Epithelial cell of proximal tubule (primary cell): Measurements from ENCODE around the gene SPDEF. TPM values are rescaled to one million over a fixed set of nuclear protein-coding genes. Genes with fewer than 3 reads are reported as not detected.

Source experiments
- DNase-seq: peaks from one replicate; pipeline ENCODE4 v3.0.0-alpha.2; 2011; ENCODE audit warnings: low read depth
- H3K4me3 ChIP-seq: 2 replicates; pipeline ENCODE4 v1.5.1; 2011; ENCODE audit warnings: low read depth, mild to moderate bottlenecking, low read length
- total RNA-seq: library from RNA; depleted of rRNA; stranded (reverse); fragments of >200 nt; gene quantifications from 2 replicates; pipeline ENCODE4 v1.2.3, GENCODE V29; 2015
- TF ChIP-seq, protein P1 (sequence below): conservative IDR thresholded peaks from 2 replicates; pipeline ENCODE4 v1.5.1; 2012; ENCODE audit warnings: low read depth, mild to moderate bottlenecking, low read length

SPDEF gene
- total RNA-seq, 1 donor from 2014 or later: not detected

DNA sequence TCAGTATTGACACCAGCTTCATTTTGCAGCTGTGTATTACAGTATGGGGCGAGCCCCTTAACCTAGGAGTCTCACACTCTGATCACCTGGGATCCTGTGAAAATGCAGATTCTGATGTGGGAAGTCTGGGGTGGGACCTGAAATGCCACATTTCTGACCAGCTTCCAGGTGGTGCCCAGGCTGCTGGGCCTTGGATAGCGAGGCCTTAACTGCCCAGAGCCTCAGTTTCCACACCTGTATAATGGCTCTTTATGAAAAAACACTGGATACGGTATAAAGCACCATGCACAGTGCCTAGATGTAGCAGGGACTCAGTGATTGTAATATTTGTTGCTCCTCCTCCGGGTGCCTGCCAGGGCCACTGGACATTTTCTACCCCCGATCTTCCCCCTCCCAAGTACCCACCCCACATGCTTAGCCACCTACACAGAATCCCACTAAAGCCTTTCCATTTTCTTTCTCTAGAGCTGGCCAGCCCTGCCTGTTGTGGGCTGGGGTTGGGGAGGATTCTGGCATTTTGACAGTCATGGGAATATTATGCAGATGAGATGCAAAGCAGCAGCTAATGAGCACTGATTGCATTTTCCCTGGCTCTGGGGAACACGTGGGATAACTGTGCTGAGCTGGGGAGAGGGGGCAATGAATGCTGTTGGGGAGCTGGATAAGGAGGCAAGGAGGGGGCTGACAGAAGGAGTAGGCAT lies 44.8 kb downstream of the SPDEF start:
- no peak overlapping the region for H3K4me3 ChIP-seq
- DNase-seq: no peak
- TF ChIP-seq, protein P1, sequence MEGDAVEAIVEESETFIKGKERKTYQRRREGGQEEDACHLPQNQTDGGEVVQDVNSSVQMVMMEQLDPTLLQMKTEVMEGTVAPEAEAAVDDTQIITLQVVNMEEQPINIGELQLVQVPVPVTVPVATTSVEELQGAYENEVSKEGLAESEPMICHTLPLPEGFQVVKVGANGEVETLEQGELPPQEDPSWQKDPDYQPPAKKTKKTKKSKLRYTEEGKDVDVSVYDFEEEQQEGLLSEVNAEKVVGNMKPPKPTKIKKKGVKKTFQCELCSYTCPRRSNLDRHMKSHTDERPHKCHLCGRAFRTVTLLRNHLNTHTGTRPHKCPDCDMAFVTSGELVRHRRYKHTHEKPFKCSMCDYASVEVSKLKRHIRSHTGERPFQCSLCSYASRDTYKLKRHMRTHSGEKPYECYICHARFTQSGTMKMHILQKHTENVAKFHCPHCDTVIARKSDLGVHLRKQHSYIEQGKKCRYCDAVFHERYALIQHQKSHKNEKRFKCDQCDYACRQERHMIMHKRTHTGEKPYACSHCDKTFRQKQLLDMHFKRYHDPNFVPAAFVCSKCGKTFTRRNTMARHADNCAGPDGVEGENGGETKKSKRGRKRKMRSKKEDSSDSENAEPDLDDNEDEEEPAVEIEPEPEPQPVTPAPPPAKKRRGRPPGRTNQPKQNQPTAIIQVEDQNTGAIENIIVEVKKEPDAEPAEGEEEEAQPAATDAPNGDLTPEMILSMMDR: no peak

GRCh38 chr6:34510299-34510698 lies 45.8 kb downstream of the SPDEF start:
- TF ChIP-seq, protein P1: no peak
- H3K4me3 ChIP-seq: no peak overlapping the region
- no peak for DNase-seq

- TF ChIP-seq, protein P1: no peak
- no peak overlapping the region for H3K4me3 ChIP-seq
- no peak for DNase-seq
These were observed 46.3 kb downstream of the SPDEF start for GRCh38 chr6:34509782-34510181.

- H3K4me3 ChIP-seq: no peak overlapping the region
- TF ChIP-seq, protein P1: no peak
- DNase-seq: no peak
These were observed 47.7 kb downstream of the SPDEF start for GRCh38 chr6:34508425-34508824.

GRCh38 chr6:34506718-34507117 lies 49.4 kb downstream of the SPDEF start:
- TF ChIP-seq, protein P1: no peak
- H3K4me3 ChIP-seq: no peak overlapping the region
- DNase-seq: no peak

DNA sequence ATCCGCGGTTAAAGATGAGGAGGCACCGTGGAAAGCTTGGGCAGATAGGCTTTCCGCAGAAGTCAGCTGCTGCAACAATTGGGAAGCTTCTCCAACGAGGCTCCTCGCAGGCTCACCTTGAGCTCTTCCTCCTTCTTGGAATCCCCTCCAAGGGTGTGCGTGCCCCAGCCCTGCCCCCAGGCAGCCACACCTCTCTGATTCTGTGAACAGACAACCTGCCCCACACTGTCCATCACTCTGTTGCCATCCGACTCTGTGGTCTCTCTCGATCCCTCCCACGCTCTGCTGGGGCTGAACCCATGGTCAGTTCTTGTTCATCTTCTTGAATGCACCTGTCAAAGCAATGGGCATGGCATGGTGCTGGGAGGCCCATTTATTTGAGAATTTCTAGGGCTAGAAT lies 58.7 kb downstream of the SPDEF start:
- DNase-seq: no peak
- TF ChIP-seq, protein P1: no peak
- H3K4me3 ChIP-seq: no peak overlapping the region

GRCh38 chr6:34496103-34496685 lies 59.9 kb downstream of the SPDEF start:
- TF ChIP-seq, protein P1: no peak
- no peak overlapping the region for H3K4me3 ChIP-seq
- no peak for DNase-seq
